HT1080 (cell line): ENCODE results near the gene MUSK. TPM values are rescaled to one million over a fixed set of nuclear protein-coding genes. Genes with fewer than 3 reads are reported as not detected.

Source experiments
- DNase-seq: peaks from one replicate; pipeline ENCODE4 v3.0.0-alpha.2; 2015; ENCODE audit warnings: low read depth
- total RNA-seq: library from RNA; depleted of rRNA; stranded (reverse); fragments of >200 nt; shearing (Covaris generic); gene quantifications from 2 replicates; pipeline ENCODE4 v1.2.3, GENCODE V29; 2014

Gene MUSK
- total RNA-seq, 1 experiment from 2014 or later = not detected

DNA sequence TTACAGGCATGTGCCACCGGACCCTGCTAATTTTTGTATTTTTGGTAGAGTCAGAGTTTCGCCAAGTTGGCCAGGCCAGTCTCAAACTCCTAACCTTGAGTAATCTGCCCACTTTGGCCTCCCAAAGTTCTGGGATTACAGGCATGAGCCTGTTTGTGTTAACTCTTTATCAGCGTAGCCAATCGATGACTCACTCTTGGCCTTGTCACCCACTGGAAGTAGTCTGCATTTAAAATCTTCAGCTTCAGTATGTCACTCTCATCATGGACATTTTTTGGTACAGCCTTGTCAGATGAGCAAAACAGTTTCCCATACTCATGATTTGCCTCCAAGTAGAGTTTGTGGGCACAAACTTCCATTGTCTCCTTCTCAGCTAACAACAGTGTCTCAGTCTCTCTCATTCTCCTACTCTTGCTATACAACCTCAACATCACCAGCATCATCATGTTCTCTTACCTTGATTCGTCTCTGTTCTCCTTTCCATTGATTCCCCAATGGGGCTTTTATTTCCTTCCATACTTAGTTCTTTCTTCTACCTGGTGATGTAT is 22.5 kb downstream of the MUSK start:
- no peak for DNase-seq

DNA sequence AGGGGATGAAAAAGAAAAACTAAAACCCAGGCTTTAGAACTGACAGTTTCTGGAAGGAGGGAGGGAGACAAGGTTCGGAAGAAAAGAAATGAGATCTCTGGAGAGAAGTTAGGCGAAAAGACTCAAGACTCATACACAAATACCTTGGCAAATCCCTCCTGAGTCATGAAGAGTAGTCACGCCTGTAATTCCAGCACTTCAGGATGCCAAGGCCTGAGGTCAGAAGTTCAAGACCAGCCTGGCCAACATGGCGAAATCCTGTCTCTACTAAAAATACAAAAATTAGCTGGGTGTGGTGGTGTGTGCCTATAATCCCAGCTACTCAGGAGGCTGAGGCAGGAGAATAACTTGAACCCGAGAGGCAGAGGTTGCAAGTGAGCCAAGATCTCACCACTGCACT is 27.3 kb downstream of the MUSK start:
- peak; percentile 27 for DNase-seq

DNA sequence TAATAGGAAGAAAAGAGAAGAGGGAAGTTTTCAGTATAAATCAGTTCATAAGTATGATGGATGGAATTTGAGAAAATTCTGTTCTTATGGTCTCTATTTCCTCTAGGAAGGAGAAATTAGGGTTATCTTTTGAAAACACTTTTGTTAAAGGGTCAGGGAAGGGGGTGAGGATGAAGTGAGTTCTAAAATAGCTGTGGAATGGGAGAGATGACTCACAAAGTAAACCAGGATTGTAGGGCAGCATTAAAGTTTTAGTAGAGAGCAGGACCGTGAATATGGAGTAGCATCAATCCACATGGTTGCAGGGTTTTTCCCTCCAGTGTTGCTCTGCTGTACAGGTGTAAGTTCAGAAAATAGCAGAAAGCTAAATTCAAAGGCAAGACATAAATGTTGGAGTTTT is 32.4 kb downstream of the MUSK start:
- peak; percentile 46 for DNase-seq

DNA sequence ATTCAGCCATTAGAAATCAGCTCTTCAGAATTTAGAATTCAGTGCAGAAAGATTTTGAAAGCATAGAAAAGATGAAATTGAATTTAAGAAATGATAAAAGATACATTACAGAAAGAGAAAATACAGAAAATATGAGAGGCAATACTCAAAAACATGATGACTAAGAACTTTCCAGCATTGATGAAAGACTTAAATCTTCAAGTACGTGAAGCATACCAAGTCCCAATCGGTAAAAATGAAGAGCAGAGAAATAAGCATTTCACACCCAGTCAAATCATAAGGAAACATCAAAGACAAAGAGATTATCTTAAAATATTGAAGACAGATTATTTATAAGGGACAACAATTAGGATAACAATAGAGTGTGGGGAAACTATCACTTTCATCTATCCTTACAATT is 35.1 kb downstream of the MUSK start:
- DNase-seq = no peak

DNA sequence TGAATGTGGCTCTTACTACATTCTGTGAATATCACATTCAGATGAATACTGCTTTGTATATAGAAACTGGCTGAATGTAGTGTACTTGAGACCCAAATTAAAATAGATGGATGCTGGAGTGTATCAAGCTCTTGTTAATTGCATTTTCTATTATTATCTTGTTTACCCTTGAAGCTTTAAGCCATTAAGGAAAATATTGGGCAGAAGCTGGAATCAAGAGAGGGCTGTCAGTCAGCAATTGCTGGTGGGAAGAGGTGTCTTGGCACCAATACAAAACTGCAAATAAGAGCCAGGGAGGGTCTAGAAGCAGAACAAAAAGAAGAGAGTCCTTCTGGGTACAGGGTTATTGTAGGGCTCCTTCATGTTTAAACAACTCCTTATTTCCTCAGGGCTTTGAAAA is 38.8 kb downstream of the MUSK start:
- DNase-seq = no peak

DNA sequence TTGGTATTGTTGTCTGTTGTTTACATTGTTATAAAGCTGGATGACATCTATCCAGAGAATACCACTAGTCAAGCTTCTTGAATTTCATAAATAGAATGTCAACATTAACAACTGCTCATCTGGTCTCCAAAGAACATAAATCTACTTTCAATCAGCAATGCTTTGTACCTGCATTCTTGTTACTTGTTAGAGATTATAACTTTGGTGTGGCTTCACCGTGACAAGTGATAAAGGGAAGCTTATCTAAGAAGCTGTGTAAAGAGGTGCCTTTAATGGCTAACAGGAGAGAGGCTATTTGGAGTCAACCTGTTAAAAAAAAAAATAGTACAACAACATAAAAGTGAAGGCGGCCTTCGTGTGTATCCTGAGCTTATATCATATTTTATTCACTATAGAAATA is 41.8 kb downstream of the MUSK start:
- DNase-seq = no peak

DNA sequence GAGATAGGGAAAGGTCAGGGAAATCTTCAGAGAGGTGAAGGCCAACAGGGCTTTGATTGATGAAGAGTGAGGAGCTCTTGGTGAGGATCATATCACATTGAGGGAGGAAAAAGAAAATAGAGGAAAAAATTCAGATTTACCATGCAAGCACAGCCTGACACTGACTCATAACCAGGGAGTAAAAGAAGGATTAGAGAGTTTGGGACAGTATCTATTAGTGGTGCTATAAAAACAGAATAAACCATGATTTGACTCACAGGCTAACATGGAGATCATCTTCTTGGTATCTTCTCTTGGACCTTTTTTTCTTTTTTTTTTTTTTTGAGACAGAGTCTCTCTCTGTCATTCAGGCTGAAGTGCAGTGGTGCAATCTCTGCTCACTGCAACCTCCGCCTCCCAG is 44.4 kb downstream of the MUSK start:
- DNase-seq = no peak

DNA sequence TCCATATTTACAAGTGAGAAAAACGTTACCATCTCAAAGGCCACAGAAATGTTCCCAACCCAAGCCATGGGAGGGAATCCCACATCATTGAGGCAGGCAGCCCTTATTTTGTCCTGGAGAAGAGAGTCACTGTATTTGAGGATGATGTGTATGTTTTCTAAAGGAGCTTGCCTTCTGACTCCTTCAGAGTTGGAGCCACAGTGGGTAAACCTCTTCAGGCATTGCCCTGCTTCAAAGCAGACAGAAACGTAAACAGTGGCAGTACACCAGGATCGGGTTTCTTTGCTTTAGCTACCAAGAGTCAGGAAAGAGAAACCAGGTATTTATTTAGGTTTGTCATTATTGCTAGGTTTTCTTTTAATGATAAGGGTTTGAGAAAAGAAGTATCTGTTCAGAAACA is 45.7 kb downstream of the MUSK start:
- peak; percentile 18 for DNase-seq

DNA sequence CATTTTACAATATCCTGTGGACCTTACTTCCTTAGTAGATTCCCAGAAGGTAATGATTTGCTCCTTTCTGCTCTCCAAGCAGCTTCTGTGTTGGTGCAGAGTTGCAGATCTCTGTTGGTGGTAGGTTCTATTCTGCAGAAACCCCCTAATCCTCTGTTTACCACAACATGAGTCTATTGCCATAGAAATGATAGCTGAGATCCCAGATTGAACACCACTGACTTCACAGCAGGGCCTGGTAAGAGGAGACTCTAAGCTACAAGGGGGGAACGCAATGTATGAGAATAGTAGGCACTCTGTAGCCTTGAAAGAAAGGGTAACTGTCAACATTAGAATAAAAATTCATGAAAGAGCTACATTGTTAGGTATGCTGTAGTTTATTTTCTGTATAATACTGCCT is 59.5 kb downstream of the MUSK start:
- DNase-seq = no peak

DNA sequence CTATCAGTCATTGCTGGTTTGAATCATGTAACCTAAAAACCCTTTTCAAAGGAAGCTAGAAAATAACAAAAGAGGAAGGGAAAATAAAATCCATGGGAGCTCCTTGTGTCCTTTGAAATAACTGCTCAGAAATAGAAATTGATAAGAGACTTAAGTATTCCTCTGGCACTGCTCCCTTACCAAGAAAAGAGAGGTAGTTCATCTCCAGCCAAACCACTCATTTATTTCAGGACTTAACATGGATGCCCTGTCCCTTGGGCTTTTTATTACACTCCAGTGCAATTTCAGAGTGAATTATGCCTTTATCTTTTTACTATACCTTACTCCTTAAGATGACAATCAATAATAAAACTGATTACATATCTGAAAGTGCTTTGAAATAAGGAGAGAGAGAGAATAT is 61.0 kb downstream of the MUSK start:
- DNase-seq = no peak

DNA sequence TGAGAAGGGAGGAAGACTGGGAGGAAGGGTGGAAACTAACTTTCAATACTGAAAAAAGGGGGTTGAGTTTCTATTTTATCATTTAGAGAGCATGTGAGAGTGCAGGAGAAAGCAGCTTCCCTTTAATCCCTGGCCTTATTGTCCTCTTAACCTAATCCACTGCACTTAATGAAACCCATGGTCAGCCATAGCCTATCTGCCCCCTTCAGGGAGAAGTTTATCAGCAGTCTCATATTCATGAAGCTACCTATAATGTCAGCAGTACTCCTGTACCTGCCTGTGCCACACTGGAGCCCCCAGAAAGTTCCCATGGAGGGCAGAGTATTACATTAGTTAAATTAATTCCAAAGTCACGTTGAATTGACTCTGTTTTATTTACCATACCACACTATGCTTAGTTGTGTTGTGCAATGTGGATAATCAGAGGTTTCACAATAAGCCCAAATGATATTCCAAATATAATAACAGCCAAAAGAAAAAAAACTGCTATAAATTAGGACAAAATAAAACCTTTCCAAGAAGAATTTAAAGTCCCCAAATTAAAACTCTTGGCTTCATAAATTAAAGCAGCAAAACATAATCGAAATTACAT is 62.9 kb downstream of the MUSK start:
- no peak for DNase-seq

DNA sequence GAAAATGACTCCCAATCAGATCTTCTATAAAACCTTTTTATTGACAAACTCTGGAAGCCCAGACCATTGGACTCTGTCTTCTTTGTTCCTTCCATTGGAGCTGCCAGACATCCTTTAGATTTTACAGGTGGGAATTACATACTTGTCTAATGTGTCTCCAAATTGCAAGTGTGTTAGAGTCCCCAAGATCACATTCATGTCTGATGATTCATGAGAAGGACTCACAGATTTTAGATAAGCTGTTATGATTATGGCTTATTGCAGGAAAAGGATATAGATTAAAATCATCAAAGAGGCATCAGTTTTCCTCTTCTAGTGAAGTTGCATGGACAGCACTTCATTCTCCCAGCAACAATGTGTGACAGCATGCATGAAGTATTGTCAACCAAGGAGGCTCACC is 70.4 kb downstream of the MUSK start:
- peak; percentile 15 for DNase-seq

DNA sequence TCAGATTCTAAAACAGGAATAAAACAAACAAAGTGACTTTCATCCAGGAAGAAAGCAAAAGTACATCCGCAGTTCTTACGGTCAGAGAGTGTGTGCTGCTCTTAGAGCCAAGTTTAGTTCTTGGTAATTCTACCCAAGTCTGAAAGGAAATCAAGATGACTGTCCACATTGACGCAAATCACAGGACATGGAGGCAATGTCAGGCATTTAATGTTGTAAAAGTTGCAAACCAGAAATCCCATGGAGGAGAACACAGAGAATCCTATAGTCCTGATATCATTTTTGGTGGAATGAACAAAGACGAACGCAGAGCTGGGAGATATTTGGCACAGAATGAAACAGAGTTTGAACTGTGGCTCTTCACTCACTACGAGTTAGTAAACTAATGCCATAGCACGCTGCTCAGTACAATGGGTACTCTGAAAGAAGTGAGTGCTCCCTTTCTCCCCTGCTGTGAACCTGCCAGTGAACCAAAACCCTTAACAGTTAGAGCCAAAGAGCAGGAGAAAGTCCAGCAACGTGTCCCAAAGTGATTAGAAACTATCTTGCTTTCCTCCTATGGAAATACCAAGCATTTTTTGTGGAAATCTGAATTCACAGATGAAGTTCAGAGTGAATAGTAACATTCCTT is 74.3 kb downstream of the MUSK start:
- DNase-seq = no peak

DNA sequence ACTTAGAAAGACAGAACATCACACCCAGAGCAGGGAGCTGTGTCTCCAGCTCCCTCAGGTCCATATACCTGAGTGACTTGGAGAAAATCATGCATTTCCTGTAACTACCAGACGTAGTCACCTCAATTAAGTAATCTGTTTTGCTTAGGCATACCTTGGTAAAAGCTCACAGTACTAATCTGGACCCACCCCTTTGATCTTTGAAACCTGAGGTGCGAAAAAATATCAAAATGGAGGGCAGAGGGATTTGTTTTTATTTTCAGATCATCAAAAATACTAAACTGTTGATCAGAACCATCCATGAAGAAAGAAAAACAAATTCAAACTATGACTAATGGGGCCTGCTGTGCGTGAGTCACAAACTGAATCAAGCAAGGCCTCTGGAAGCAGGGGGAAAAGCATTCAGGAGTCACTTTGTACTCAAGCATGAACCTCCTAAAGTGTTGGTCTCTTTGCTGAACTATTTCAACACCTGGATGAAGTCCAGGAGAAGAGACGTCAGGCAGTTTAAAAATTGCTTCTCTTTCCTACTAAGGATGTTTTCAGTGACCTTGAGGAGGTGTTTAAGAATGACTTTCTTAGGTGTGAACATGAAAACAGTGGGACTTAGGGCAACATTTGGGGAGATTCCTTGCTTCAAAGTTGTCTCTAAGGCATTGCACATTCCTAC is 76.3 kb downstream of the MUSK start:
- DNase-seq = peak; percentile 94

DNA sequence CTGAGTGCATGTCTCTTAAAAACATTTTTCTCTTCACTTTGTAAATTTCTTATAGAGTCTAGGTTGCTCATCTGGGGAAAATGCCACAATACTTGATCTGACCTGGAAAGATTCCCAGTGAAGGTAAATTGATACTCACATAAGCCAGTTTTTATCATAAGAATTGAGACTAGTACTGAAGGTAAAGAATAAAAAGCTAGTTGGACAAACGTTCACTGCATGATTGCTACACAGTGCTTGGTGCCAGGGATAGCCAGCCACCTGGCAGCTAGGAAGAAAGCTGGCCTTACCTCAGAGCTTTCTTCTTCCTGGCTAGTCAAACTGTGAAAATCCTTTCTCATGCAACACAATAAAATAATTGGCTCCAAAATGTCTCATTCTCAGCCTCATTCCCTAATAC is 77.1 kb downstream of the MUSK start:
- peak; percentile 17 for DNase-seq

DNA sequence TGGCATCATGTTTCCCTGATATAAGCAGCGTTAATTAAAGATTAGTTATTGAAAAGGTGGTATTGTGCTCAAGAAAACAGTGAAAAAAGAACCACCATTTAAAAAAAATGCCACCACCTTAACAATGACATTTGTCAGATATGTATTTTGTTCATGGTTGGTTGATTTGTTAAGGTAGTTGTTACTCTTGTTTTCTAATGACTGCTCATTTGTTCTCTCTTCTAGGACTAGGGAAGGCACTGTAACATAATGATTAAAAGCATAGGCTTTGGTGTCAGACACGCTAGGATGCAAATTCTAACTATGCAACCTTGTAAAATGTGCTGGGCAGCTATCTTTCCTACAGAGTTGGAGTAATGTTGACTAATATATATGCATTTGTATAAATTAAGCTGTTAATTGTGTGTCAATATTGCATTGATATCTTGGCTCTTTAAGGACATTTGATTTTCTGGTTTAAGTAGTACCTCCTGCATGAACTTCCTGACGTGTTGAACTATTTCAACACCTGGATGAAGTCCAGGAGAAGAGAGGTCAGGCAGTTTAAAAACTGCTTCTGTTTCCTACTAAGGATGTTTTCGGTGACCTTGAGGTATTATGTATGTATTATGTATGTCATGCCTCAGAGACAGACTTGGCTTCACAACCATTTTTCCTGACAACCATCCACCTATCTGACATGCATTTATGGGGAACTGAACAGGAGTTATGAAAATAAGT is 77.8 kb downstream of the MUSK start:
- DNase-seq = no peak

DNA sequence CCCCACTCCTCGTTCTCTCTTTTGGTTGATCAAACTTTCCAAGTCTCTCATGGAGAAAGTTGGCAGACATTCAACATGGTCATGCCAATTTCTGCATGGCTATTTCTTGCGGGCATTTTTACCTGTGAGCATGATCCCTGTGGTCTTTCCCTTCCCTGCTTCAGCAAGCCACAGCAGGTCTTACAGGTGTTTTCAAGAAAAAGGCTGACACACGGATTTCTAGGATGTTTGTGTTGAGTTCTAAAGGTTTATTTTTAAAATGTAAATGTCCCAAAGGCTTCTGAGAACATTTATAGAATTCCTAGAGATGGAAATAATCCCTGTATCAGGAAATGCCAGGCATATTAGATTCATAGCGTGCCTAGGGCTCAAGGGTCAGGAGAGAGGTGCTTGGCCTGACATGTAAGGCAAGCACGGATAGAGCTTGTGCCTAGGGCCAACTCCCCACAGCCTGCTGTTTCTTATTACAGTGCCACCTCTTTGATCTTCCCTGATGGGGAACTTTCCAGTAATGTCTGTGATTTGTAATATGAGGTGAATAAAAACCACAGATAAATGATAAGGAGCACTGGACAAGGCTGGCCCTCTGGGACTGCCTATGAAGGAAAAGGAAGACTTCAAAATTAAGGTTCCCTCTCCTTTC is 79.8 kb downstream of the MUSK start:
- DNase-seq = no peak

DNA sequence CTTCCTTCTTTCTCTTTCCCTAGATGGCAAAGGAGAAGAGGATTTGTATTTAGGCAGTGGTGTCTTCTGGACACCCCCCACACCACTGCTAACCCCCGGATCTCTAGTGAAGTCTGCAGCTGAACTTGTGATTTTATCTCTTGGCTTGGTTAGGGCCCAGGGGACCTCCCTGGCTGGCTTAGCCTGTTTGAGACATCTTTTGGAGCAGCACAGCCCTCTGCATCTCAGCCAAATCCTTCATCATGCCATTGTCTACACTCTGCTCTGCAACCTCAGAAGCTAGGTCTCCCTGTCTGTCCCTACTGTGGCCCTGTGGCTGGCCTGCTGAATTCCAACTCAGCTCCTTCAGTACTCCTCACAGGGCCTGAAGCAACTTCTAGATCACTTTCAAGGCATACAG is 81.7 kb downstream of the MUSK start:
- no peak for DNase-seq

DNA sequence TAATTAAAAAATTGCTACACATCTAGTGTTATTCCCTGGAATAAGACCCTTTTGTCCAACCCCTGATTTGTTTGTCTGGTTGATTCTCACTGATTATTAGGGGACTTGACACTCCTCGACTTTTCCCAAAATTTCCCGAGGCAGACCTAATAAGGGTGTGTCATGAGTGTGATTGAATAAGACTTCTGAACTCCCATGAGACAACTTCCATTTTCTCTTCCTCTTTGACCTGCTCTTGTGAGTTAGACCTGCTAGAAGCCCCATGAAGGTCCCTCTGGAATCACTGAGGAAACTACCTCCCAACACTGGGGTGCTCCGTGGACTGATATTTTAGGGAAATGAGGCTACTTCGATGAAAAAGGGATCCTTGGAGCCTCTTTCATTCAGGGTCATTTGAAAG is 83.4 kb downstream of the MUSK start:
- DNase-seq = no peak

DNA sequence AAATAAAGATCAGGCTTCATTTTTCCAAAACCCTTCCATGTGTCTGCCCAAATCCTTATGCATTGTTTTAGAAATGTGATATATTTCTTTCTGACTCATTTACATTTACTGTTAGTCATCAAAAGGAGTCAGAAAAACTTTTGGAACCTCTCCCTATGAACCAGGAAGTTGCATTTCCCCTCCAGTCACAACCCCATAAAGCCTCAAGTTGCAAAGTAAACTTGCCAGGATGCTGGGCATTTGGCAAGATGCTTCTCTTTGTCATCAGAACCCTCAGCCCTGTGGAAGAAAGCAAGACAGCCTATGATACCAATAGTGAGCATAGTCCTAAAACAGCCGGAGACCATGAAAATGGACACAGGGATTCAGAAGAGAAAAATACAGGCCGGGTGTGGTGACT is 84.2 kb downstream of the MUSK start:
- peak; percentile 97 for DNase-seq

DNA sequence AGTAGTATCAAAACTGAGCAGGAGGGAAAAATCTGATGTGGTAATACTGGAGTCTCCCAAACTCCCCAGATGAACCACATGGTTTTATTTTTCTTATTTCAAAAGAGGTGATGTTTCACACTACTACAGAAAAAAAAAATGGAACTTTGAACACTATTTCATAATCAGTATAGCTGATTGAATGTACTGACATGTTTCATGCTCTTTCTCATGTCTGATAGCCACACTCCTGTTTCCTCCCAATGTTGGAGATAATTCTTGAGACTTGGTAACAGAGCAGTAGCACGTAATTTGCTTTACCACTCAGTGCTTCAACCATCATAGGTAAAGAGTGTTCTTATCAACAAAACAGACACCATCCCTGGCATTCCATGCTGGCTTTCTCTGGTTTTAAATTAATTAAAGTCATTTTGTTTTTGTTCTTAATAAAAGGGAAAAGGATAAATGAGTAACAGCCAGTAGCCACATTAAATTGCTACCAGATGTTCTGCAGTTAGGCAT is 85.2 kb downstream of the MUSK start:
- DNase-seq = no peak
